ENCODE results near the gene HMG20A.

The HMG20A gene

GRCh38 chr15:77430652-77431051, 10.0 kb downstream of the HMG20A start:
- DNase-seq: no peak

GRCh38 chr15:77436822-77437221, 16.1 kb downstream of the HMG20A start:
- no peak for DNase-seq

GRCh38 chr15:77437264-77437663, 16.6 kb downstream of the HMG20A start:
- no peak for DNase-seq

GRCh38 chr15:77440378-77440999, 19.8 kb downstream of the HMG20A start:
- DNase-seq: no peak

- DNase-seq: no peak
Observed at GRCh38 chr15:77446840-77447390, 26.2 kb downstream of the HMG20A start.

GRCh38 chr15:77454265-77454664, 33.6 kb downstream of the HMG20A start:
- DNase-seq: no peak

- no peak for DNase-seq
Observed at GRCh38 chr15:77454951-77455350, 34.3 kb downstream of the HMG20A start.

GRCh38 chr15:77455696-77456321, 35.1 kb downstream of the HMG20A start:
- DNase-seq: no peak

- DNase-seq: no peak
Observed at GRCh38 chr15:77456746-77457145, 36.1 kb downstream of the HMG20A start.

GRCh38 chr15:77457191-77457904, 36.7 kb downstream of the HMG20A start:
- DNase-seq: no peak

GRCh38 chr15:77457905-77458265, 37.2 kb downstream of the HMG20A start:
- no peak for DNase-seq

GRCh38 chr15:77459031-77459430, 38.3 kb downstream of the HMG20A start:
- DNase-seq: no peak

- DNase-seq: no peak
Observed at GRCh38 chr15:77461486-77461885, 40.8 kb downstream of the HMG20A start.

- DNase-seq: no peak
Observed at GRCh38 chr15:77464129-77464865, 43.6 kb downstream of the HMG20A start.

GRCh38 chr15:77466521-77466920, 45.8 kb downstream of the HMG20A start:
- DNase-seq: no peak

GRCh38 chr15:77468896-77469295, 48.2 kb downstream of the HMG20A start:
- no peak for DNase-seq

- no peak for DNase-seq
Observed at GRCh38 chr15:77470235-77470634, 49.5 kb downstream of the HMG20A start.

GRCh38 chr15:77473328-77473727, 52.6 kb downstream of the HMG20A start:
- DNase-seq: no peak

GRCh38 chr15:77474310-77474988, 53.8 kb downstream of the HMG20A start:
- DNase-seq: no peak

- no peak for DNase-seq
Observed at GRCh38 chr15:77475001-77475400, 54.3 kb downstream of the HMG20A start.

GRCh38 chr15:77475898-77476297, 55.2 kb downstream of the HMG20A start:
- no peak for DNase-seq

- no peak for DNase-seq
Observed at GRCh38 chr15:77476995-77477394, 56.3 kb downstream of the HMG20A start.

GRCh38 chr15:77478051-77478450, 57.4 kb downstream of the HMG20A start:
- no peak for DNase-seq
